Activated CD8-positive, alpha-beta memory T cell treated with anti-CD3 and anti-CD28 coated beads, Interleukin-2, amount 50 U/mL, for 1 hour (primary cell): ENCODE results near the gene PNKD.

Experiments used
- DNase-seq: peaks from one replicate; pipeline ENCODE4 v3.0.0-alpha.2; 2020; ENCODE audit errors: extremely low read depth

Gene PNKD

GRCh38 chr2:218341381-218341780, 71.1 kb downstream of the PNKD start:
- DNase-seq = no peak

GRCh38 chr2:218342837-218343236, 72.5 kb downstream of the PNKD start:
- DNase-seq = no peak

GRCh38 chr2:218343591-218343990, 73.3 kb downstream of the PNKD start:
- no peak for DNase-seq

- no peak for DNase-seq
Observed at GRCh38 chr2:218344090-218344754, 73.9 kb downstream of the PNKD start.

- DNase-seq = no peak
Observed at GRCh38 chr2:218344755-218345417, 74.6 kb downstream of the PNKD start.

- no peak for DNase-seq
Observed at GRCh38 chr2:218345491-218346236, 75.3 kb downstream of the PNKD start.

GRCh38 chr2:218347172-218347571, 76.9 kb downstream of the PNKD start:
- DNase-seq = no peak

- no peak for DNase-seq
Observed at GRCh38 chr2:218354045-218354444, 83.7 kb downstream of the PNKD start.

- no peak for DNase-seq
Observed at GRCh38 chr2:218354850-218355443, 84.6 kb downstream of the PNKD start.

- DNase-seq = no peak
Observed at GRCh38 chr2:218357236-218358177, 87.2 kb downstream of the PNKD start.

- no peak for DNase-seq
Observed at GRCh38 chr2:218360453-218360852, 90.1 kb downstream of the PNKD start.

GRCh38 chr2:218362606-218363005, 92.3 kb downstream of the PNKD start:
- DNase-seq = no peak

GRCh38 chr2:218363736-218364135, 93.4 kb downstream of the PNKD start:
- no peak for DNase-seq

GRCh38 chr2:218364196-218364595, 93.9 kb downstream of the PNKD start:
- DNase-seq = no peak

- DNase-seq = no peak
Observed at GRCh38 chr2:218366621-218367414, 96.5 kb downstream of the PNKD start.

GRCh38 chr2:218367415-218368149, 97.3 kb downstream of the PNKD start:
- peak; percentile 33 for DNase-seq

GRCh38 chr2:218368150-218368528, 97.8 kb downstream of the PNKD start:
- DNase-seq = no peak

GRCh38 chr2:218368621-218369153, 98.4 kb downstream of the PNKD start:
- no peak for DNase-seq

GRCh38 chr2:218369330-218369729, 99.0 kb downstream of the PNKD start:
- DNase-seq = no peak
